Ovary (tissue), 9 donors: Measurements from ENCODE around the gene TMEM94. TPM values are rescaled to one million over a fixed set of nuclear protein-coding genes. Genes with fewer than 3 reads are reported as not detected.

Experiments used
- DNase-seq, 5 donors: peaks; one replicate each; pipeline ENCODE4 v3.0.0-alpha.2; 2019 to 2020
- H3K27ac ChIP-seq, 2 donors: fragments of 200-600 bp; one replicate each; pipeline versions ENCODE4 v1.5.1 to v1.8.0; 2019 to 2022
- H3K27me3 ChIP-seq: fragments of 200-600 bp; one replicate; pipeline ENCODE4 v1.8.0; 2022
- H3K36me3 ChIP-seq: fragments of 200-600 bp; sonication (generic); one replicate; pipeline ENCODE4 v1.5.1; 2019
- H3K4me1 ChIP-seq: one replicate; pipeline ENCODE4 v1.8.1; 2013; ENCODE audit warnings: mild to moderate bottlenecking, moderate library complexity; ENCODE audit not compliant: insufficient read depth
- H3K4me3 ChIP-seq: fragments of 200-600 bp; sonication (generic); one replicate; pipeline ENCODE4 v1.5.1; 2017
- H3K9me3 ChIP-seq, 2 donors: fragments of 200-600 bp in 1 of 2; sonication (generic) in 1 of 2; one replicate each; pipeline versions ENCODE4 v1.5.1 to v1.8.1; 2013 to 2019; ENCODE audit warnings: mild to moderate bottlenecking in 1 of 2, moderate library complexity in 1 of 2
- EP300 ChIP-seq: sonication (generic); formaldehyde crosslinking; IDR thresholded peaks from one replicate; pipeline ENCODE4 v1.6.1; 2017; ENCODE audit warnings: antibody characterized with exemption
- POLR2A ChIP-seq: fragments of 450-650 bp; IDR thresholded peaks from one replicate; pipeline ENCODE4 v1.6.1; 2017; ENCODE audit warnings: antibody characterized with exemption, mild to moderate bottlenecking, moderate library complexity
- WGBS, 3 donors: extraction: QIAGEN DNeasy Blood & Tissue Kit in 1 of 3; methylation state at CpG; one replicate each; pipeline versions ENCODE4 v1.1.5 to v1.1.7; 2013 to 2017; 5-methylcytosine and 5-hydroxymethylcytosine counted together
- intact Hi-C, 4 donors: fragments of 100-400 bp; cut with DNase I; formaldehyde crosslinking; loops; one replicate each; pipeline versions ENCODE4 v1.11.0 to v1.15.1; 2022 to 2023
- polyA plus RNA-seq, 2 donors: library from polyadenylated mRNA; stranded (reverse); fragments of 200-250 nt in 1 of 2; fragments of 350-450 nt in 1 of 2; fragmentation: Illumina TruSeq in 1 of 2; extraction: RNeasy Lipid Tissue Mini Kit (QIAGEN cat#74804) in 1 of 2; gene quantifications; one replicate each; pipeline ENCODE4 v1.2.3, GENCODE V29; 2013 to 2014
- total RNA-seq, 7 donors: library from RNA; depleted of rRNA in 2 of 7; stranded (reverse); fragments of >200 nt in 2 of 7; fragmentation: NEBNext Ultra II Directional in 3 of 7; extraction: Animal tissue kit (Norgen Biotek cat#: 25700) in 3 of 7; gene quantifications; one replicate each; pipeline versions ENCODE4 v1.1.0 to v1.2.4, GENCODE V29; 2016 to 2023
- TF ChIP-seq, protein P1 (sequence below), 3 donors: fragments of 450-650 bp in 2 of 3; fragments of 200-600 bp in 1 of 3; IDR thresholded peaks; one replicate each; pipeline versions ENCODE4 v1.5.1 to v1.8.0; 2016 to 2022; ENCODE audit warnings: antibody characterized with exemption in 3 of 3, mild to moderate bottlenecking in 1 of 3
- donor health status: DM: no; HTN: no; CAD: no; lungs with moderate emphysema.
- donor health status: DM: no; HTN: no; CAD: no.
- donor health status: Bipolar disorder and iron deficiency.
- donor health status: DM: yes; HTN: yes; CAD: no.
- donor health status: DM: no; HTN: no; CAD: no.
- donor health status: DM: yes; HTN: yes; CAD: no.

The TMEM94 gene
- total and polyA plus RNA-seq, 9 donors = 29.2 to 87.1 (median 73.3) TPM

GRCh38 chr17:75491680-75492079, 35.2 kb downstream of the TMEM94 start:
- H3K36me3 ChIP-seq = no peaks in the 10 kb centered on the region
- no peak for TF ChIP-seq EP300
- no peak for TF ChIP-seq POLR2A
- TF ChIP-seq, protein P1, sequence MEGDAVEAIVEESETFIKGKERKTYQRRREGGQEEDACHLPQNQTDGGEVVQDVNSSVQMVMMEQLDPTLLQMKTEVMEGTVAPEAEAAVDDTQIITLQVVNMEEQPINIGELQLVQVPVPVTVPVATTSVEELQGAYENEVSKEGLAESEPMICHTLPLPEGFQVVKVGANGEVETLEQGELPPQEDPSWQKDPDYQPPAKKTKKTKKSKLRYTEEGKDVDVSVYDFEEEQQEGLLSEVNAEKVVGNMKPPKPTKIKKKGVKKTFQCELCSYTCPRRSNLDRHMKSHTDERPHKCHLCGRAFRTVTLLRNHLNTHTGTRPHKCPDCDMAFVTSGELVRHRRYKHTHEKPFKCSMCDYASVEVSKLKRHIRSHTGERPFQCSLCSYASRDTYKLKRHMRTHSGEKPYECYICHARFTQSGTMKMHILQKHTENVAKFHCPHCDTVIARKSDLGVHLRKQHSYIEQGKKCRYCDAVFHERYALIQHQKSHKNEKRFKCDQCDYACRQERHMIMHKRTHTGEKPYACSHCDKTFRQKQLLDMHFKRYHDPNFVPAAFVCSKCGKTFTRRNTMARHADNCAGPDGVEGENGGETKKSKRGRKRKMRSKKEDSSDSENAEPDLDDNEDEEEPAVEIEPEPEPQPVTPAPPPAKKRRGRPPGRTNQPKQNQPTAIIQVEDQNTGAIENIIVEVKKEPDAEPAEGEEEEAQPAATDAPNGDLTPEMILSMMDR (IDR thresholded peaks at IDR 0.05) = no peak
- H3K27ac ChIP-seq = no peak overlapping the region
- no peaks in the 10 kb centered on the region for H3K4me1 ChIP-seq
- H3K9me3 ChIP-seq = no peaks in the 10 kb centered on the region
- H3K27me3 ChIP-seq = no peaks in the 10 kb centered on the region
- H3K4me3 ChIP-seq = no peak overlapping the region
- DNase-seq = no peak
- intact Hi-C loops = loop anchor here in 1 of 4 donors (10.0 kb wide), 1 partner anchor 67 kb away; no protein-coding TSS in a partner anchor
- WGBS, 3 donors = 90 to 92% (median 90%) methylated on average over 15 of the region's 15 CpGs

- intact Hi-C loops = loop anchor here in 1 of 4 donors (10.0 kb wide), 1 partner anchor 68 kb away; no protein-coding TSS in a partner anchor
- no peak overlapping the region for H3K27ac ChIP-seq
- WGBS, 3 donors = 92 to 93% (median 92%) methylated on average over 23 of the region's 23 CpGs
- TF ChIP-seq EP300 = no peak
- TF ChIP-seq, protein P1 (IDR thresholded peaks at IDR 0.05) = no peak
- no peak for TF ChIP-seq POLR2A
- H3K9me3 ChIP-seq = no peaks in the 10 kb centered on the region
- no peaks in the 10 kb centered on the region for H3K27me3 ChIP-seq
- no peak for DNase-seq
- no peak overlapping the region for H3K4me3 ChIP-seq
- no peaks in the 10 kb centered on the region for H3K36me3 ChIP-seq
- H3K4me1 ChIP-seq = no peaks in the 10 kb centered on the region
Observed at GRCh38 chr17:75492555-75493168, 36.2 kb downstream of the TMEM94 start.

DNA sequence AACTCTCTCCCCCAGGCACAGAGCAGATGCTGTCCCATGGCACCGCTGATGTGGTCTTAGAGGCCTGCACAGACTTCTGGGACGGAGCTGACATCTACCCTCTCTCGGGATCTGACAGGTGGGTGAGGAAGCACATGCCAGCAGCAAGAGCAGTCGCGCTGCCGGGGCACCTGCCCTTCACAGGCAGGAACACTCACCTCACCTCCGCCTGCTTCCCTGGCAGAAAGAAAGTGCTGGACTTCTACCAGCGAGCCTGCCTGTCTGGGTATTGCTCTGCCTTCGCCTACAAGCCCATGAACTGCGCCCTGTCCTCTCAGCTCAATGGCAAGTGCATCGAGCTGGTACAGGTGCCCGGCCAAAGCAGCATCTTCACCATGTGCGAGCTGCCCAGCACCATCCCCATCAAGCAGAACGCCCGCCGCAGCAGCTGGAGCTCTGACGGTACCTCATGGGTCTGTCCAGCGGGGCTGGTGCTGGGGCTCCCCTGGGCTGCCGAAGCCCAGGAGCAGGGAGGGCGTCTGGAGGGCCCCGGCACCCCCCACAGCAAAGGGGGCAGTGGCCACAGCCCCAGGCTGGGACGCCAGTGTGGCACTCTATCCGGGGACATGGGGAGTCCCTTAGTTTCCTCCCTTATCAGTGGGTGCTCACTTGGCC, 37.2 kb downstream of the TMEM94 start:
- H3K27me3 ChIP-seq = no peaks in the 10 kb centered on the region
- WGBS, 3 donors = 92 to 93% (median 92%) methylated on average over 22 to 23 of the region's 23 CpGs
- TF ChIP-seq, protein P1 (IDR thresholded peaks at IDR 0.05) = no peak
- no peak for TF ChIP-seq EP300
- no peak for TF ChIP-seq POLR2A
- DNase-seq = no peak
- no peaks in the 10 kb centered on the region for H3K36me3 ChIP-seq
- no peaks in the 10 kb centered on the region for H3K9me3 ChIP-seq
- no peak overlapping the region for H3K27ac ChIP-seq
- no peaks in the 10 kb centered on the region for H3K4me1 ChIP-seq
- intact Hi-C loops = loop anchor here in 1 of 4 donors (10.0 kb wide), 1 partner anchor 69 kb away; no protein-coding TSS in a partner anchor
- H3K4me3 ChIP-seq = no peak overlapping the region

DNA sequence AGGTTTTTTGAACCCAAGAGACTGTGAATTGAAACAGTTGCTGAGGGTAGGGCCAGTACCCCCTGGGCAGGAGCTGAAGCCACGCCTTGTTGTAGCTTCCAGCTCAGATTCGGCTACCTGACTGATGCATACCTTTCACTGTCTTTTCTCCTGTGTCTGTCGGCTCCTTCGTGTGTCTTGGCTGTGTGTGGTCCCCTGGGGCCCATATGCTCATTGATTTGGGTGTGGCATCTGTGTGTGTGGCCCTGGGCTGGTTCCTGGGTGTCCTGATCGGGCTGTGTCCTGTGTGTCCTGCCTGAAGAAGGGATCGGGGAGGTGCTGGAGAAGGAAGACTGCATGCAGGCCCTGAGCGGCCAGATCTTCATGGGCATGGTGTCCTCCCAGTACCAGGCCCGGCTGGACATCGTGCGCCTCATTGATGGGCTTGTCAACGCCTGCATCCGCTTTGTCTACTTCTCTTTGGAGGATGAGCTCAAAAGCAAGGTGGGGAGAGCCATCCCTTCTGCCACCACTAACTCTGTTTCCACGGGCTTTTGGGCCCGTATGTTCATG, 38.0 kb downstream of the TMEM94 start:
- intact Hi-C loops = loop anchor here in 1 of 4 donors (10.0 kb wide), 1 partner anchor 70 kb away; no protein-coding TSS in a partner anchor
- TF ChIP-seq EP300 = no peak
- TF ChIP-seq, protein P1 (IDR thresholded peaks at IDR 0.05) = no peak
- no peak for TF ChIP-seq POLR2A
- Histone ChIP-seq H3K9me3 (no peaks in the 10 kb centered on the region), H3K36me3 (no peaks in the 10 kb centered on the region), H3K27me3 (no peaks in the 10 kb centered on the region), H3K4me3 (no peak overlapping the region), H3K27ac (no peak overlapping the region), H3K4me1 (no peaks in the 10 kb centered on the region)
- no peak for DNase-seq
- WGBS, 3 donors = 88 to 94% (median 90%) methylated on average over 14 of the region's 14 CpGs
